Right ventricle myocardium superior (tissue), 1 donor: ENCODE data around the gene CHST11. TPM values are rescaled to one million over a fixed set of nuclear protein-coding genes. Genes with fewer than 3 reads are reported as not detected.
"Not testable (repeated sequence)": the region's sequence is repeated elsewhere in the genome, so short reads cannot be mapped to it uniquely, and the experiment has no call there.

Experiments
- ATAC-seq: fragments of 200-7000 bp; cut with Tn5 transposase; one replicate; pipeline ENCODE4 v1.9.1; 2020; ENCODE audit warnings: mild to moderate bottlenecking; ENCODE audit not compliant: poor library complexity
- DNase-seq: peaks from one replicate; pipeline ENCODE4 v3.0.0-alpha.2; 2020
- intact Hi-C: fragments of 100-400 bp; cut with DNase I; formaldehyde crosslinking; loops from one replicate; pipeline ENCODE4 v1.11.2; 2022
- total RNA-seq: library from RNA; stranded (reverse); fragmentation: NEBNext Ultra II Directional; extraction: Animal tissue kit (Norgen Biotek cat#: 25700); gene quantifications from one replicate; pipeline ENCODE4 v1.2.1, GENCODE V29; 2021
- donor health status: DM: no; HTN: yes; CAD: no; lungs with severe emphysema.

Gene CHST11
- total RNA-seq, 1 donor from 2014 or later = 3.0 TPM

DNA sequence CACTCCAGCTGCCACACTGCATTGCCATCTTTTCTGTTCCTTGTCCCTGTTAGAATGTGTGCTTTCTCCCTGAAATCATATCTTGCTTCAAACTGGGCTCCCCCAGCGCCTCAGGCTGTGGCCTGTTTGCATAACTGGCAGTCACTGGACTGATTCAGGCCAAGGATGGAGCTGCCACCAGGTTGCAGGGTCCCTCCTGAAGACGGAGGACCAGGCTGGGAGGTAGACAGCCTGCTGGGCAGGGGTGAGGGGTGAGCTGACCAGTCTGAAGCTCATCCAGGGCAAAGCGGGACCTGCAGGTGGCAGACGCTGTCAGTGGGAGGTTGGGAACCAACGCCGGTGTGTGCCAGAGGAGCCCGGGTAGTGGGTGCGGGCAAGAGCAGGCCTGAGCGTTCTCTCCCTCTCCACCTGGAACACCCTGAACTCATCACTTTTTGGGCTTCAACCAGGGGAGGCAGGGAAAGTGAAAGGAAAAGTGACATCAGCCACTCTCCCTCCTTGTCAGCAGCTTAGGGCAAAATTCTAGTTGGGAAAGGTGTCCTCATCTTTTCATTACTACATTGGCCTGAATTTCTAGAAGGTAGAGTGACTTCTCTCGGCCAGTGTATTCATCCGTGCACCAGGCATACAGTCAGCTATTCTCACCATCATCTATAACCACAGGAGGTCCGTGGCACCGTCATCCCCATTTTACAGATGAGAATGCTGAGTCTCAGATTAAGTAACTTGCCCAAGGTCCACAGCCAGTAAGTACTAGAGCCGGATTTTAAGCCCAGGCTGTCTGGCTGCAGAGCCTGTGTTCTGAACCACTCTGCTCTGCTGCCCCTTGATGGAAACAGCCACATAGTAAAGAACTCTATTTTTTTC lies 282.3 kb downstream of the CHST11 start:
- no peak for ATAC-seq
- intact Hi-C loops = no loop called here
- no peak for DNase-seq

DNA sequence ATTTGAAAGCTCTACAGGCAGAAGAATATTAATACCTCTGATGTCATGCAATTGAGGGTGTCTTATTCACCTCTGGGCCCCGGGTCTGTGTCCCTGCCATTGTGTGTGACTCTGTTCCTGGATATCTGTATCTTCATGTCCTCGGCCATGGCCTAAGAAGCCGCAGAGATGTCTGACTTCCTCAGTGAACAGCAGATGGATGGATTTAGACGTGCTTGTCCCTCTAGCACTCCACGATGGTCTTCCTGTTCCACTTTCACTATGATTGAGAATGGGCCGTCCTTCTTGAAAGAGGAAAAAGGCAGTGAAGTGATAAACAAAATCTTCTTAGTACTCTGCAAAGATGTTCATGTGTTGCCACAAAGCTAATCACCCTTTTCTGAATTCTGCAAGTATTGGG lies 283.9 kb downstream of the CHST11 start:
- intact Hi-C loops = no loop called here
- DNase-seq (no peak), ATAC-seq (peak; percentile 59)

DNA sequence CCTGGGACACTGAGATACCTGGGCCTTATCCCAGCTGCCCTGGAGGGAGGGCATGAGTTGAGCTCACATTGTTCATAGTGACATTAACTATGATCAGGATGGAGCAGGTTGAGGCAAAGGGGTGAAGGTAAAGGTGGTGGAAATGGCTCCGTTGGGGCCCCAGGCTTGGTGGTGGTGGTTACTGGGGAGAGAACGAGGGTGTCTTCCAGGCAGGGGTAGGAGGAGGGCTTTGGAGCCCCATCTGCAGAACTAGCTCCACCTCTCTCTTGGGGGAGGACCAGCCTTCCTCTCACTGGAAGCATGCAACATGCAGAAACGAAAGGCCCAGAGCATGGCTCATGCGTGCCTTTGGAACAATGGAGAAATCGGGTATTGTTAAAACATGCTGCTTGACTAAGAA lies 284.3 kb downstream of the CHST11 start:
- intact Hi-C loops = no loop called here
- peak; percentile 37 for ATAC-seq
- DNase-seq = no peak

DNA sequence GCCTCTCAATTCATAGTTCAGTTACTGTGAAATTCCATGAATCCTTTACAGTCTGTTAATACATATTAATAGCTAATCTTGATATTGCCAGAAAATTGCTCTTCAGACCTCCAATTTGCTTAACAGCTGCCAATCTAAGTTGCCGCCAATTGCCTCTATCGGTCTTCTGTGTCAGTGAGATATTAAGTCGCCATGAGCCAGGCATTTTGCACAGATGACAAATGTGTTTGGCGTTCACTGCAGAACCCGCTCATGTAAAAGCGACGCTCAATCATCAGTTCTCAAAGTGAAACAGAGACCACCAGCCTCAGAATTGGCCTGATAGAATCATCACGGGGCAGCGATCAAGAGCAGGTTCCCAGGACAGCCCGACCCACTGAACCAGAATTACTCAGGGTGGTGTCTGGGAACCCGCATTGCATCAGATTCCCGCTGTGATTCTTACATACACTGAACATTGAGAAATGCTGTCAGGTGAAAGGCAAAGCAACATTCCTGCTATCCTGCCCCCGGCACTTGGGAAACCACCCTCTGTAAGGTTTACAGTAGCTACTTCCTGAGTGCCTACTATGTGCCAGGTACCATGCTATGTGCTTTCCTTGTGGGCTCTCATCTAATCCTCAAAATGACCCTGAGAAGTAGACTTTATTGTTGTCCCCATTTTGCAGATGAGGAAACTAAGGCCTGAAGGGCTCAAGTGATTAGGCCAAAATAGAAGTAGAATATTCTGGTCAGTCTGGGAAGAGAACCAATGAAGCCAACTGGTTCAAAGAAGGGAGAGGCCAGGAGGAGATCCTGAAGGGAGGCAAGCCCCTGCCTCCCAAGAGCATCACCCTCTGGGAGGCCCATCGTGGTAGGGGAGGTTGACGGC lies 285.0 kb downstream of the CHST11 start:
- no peak for DNase-seq
- no peak for ATAC-seq
- intact Hi-C loops = no loop called here

DNA sequence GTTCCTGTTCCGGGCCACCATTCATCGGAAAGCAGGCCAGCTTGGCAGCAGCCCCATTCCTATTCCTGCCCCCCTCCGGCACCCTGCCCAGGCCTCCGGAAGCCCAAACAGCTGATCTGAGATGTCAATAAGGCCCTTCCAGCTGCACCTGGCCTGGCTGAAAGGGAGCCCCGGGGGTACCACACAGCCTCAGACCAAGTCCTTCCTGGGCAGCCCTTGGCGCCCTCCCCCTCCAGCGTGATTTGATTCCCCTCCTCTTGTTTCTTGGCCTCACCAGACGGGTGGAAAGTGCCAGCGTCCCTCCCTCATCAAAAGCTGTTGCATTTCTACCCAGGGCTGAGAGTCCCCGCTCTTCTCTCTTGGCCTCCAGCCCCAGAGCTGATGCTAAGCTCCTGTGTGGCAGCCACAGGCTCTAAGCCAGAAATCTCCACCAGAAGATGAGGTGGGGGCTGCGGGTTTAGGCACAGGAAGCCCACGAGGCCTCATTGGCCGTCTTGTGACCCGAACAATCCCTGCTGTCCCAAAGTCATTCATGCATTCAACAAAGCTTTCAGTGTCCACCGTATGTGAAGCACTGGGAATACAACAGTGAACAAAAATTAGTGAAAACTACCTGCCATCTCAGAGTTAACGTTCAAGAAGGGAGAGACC lies 285.9 kb downstream of the CHST11 start:
- ATAC-seq = peak; percentile 34
- DNase-seq = peak; percentile 59
- intact Hi-C loops = no loop called here

DNA sequence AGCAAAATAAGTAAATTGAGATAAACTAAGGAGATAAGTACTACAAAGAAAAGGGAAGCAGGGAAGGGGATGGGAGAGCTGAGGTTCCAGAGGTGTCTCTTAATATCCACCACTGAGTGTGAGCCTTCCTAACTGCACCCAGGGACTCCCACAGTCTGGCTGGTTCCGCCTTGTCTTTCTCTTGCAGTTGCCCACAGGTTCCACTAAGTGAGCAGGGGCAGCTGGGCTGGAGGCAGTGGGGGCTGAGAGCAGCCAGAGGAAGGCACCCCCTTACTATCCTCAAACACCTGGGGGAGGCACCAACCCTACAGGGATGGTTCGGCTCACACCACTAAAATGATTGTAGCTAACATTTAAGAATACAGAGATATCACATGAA lies 286.4 kb downstream of the CHST11 start:
- intact Hi-C loops = no loop called here
- DNase-seq (no peak), ATAC-seq (no peak)

DNA sequence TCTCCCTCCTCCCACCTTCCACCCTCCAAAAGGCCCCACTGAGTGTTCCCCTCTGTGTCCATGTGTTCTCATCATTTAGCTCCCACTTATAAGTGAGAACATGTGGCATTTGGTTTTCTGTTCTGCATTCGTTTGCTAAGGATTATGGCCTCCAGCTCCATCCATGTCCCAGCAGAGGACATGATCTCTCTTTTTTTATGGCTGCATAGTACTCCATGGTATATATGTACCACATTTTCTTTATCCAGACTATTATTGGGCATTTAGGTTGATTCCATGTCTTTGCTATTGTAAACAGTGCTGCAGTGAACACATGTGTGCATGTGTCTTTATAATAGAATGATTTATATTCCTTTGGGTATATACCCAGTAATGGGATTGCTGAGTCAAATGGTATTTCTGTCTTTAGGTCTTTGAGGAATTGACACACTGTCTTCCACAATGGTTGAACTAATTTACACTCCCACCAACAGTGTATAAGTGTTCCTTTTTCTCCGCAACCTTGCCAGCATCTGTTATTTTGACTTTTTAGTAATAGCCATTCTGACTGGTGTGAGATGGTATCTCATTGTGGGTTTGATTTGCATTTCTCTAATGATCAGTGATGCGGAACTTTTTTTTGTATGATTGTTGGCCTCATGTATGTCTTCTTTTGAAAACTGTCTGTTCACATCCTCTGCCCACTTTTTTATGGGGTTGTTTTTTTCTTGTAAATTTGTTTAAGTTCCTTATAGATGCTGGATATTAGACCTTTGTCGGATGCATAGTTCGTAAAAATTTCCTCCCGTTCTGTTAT lies 287.2 kb downstream of the CHST11 start:
- intact Hi-C loops, DNase-seq: not testable (repeated sequence)

DNA sequence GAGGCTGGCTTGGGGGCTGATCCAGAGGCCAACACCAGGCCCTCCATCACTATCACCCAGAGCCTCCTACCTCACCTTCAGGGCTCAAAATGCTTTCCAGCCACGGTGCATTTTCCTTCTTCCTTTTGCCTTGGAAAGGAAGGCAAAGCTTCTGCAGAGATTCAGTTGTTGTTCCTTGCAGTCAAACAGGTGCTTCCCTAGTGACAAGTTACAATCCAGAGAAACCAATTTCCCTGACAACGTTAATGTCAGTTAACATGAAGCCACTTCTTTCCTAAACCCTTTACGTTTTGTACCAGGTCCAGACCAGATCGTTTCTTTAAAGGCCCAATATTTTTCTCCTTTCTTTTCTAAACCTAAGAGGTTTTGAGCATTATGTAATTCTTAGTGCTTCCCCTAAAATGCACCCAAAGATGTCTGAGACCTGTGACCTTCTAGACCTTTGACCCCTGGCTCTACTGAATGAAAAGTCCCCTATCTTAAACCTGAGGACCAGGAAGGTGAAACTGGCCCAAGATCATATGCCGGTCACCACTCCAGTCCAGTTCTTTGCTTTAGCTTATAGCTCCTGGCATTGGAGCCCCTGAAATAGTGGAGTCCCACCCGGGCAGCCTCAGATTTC lies 289.8 kb downstream of the CHST11 start:
- intact Hi-C loops = no loop called here
- DNase-seq = no peak
- ATAC-seq = no peak

More for the DNA sequence above, 287.2 kb downstream of the CHST11 start:
- not testable (repeated sequence) for ATAC-seq

DNA sequence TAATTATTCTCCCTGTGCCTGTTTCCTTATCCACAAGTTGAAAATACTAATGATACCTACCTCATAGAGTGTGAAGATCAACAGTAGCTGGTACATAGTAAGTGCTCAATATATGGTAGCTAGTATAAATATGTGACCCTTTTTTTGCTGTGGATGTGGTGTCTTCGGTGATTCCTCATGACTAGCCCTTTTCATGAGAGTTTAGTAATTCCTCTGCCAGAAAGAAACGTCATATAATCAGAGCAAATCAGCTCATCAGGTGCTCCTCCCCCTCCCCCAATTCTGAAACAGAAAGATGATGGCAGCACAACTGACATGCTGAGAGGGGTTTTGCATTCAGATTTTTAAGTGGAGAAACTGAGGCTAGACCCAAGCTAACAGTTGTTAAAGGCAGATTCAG lies 290.6 kb downstream of the CHST11 start:
- ATAC-seq (no peak), DNase-seq (no peak)
- intact Hi-C loops = no loop called here

DNA sequence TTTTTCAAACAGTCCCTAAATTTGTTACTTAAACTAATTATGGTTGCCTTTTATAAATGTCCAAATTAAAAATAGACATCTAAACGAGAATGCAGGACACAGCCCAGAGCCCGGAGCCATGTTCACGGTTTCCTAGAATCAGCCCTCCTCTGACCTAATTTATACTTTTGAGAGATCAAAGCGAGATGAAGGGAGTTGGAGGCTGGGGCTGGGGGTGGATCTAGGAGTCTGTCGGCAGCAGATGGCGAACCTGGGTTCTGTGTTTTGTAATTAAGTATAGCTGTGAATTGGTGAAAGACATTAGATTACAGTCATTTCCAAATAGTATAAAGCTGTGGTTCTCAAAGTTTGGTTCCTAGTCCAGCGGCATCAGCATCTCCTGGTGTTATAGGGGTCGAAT lies 291.2 kb downstream of the CHST11 start:
- intact Hi-C loops = no loop called here
- ATAC-seq = no peak
- no peak for DNase-seq

DNA sequence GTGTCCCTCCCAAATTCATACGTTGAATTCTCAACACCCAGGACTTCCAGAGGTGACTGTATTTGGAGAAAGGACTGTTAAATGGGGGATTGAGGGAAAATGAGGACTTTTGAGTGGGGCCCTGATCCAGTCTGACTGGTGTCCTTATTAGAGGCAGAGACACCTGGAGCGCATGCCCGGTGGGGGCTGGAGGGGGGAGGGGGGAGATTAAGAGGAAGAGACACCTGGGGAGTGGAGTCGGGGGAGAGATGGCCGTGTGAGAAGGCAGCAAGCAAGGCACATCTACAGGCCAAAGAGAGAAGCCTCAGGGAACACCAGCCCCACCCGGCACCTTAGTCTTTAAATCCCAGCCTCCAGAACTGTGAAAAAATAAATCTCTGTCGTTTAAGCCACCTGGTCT lies 291.6 kb downstream of the CHST11 start:
- intact Hi-C loops = no loop called here
- DNase-seq (no peak), ATAC-seq (no peak)

DNA sequence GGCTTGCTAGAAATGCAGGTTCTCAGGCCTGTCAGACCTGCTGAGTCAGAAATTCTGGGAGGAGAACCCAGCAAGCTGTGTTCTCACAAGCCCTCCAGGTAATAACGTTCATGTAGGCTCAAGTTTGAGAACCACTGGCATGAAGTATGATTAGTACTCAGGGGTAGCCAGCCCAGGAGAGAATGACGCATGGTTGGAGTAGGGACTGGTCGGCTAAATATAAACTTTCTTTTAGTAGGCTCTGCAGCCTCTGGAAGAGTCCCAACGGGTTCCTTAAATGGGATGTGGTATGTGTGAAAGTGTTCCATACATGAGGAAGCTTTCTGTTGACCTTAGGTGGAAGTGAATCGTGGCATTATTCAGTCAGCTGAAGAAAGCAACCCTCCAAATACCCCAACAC lies 292.0 kb downstream of the CHST11 start:
- DNase-seq (no peak), ATAC-seq (peak; percentile 90)
- intact Hi-C loops = no loop called here

DNA sequence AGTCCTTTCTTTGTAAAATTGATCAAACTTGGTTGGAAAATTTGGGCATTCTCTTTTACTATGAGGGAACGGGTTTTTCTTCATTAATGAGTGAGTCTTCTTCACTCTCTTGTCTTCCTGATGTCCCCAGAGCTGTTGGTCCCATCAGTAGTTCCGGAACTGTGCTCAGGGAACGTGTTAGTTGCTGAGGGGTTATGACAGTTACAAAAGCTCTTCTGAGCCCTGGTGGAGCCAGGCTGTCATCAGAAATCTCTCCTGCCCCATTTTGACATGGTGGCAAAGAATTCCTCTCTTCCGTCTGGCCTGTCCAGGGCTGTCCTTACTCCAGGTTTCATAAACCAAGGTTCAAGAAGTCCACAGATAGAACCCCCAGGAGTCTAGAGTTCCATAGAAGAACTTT lies 292.8 kb downstream of the CHST11 start:
- intact Hi-C loops = no loop called here
- DNase-seq (no peak), ATAC-seq (no peak)

DNA sequence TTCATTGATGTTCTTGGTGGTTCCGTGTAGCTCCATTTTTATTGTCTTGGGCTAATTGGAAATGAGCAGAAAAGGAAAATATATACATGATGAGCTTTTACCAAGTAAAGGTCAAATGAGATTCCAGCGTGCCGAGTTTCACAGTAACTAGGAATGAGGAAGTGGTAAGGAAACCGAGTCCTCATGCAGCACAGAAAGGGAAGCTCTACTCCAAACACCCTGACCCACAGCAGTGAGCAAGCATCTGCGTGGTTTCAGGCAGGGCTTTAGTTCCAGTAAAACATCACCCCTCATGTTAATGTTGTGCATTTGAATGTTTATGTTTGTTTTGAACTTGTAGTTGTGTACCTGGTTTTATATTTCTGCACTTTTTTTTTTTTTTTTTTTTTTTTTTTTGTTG lies 293.3 kb downstream of the CHST11 start:
- ATAC-seq (peak; percentile 62), DNase-seq (no peak)
- intact Hi-C loops = no loop called here

DNA sequence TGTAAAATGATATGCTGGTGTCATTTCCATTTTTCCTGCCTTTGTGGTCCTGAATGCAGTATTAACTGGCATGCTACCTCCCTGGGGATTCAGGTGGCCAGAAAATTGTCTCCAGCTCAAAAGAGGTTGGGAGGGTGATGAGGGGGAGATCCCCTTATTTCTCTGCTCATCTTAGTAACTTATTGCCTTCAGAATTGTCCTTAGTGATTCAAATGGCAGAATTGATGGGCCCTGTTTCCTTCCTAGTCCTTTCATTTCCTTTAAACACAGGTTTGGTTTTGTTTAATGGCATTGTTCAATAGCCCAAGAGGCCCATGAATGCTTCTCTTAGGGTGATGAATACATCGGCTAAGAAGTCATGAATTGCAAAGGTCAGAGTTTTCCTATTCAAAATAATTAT lies 294.4 kb downstream of the CHST11 start:
- no peak for ATAC-seq
- intact Hi-C loops = no loop called here
- no peak for DNase-seq

DNA sequence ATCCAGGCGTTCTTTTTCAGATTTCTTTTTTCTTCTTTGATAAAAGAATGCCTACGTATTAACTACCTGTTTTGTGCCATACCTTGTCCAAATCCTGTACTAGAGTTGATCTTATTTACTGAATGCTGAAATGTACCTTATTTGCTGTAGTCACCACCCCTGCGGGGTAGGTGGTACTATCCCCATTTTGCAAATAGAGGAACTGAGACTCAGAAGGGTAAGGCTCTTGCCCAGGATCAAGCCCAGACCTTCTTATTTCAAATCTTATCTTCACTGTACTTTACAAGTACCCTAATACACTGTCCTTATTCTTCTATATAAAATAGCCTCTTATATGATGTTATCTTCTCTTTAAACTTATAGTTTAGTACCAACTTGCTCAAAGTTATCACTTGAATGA lies 294.8 kb downstream of the CHST11 start:
- intact Hi-C loops = no loop called here
- DNase-seq = no peak

DNA sequence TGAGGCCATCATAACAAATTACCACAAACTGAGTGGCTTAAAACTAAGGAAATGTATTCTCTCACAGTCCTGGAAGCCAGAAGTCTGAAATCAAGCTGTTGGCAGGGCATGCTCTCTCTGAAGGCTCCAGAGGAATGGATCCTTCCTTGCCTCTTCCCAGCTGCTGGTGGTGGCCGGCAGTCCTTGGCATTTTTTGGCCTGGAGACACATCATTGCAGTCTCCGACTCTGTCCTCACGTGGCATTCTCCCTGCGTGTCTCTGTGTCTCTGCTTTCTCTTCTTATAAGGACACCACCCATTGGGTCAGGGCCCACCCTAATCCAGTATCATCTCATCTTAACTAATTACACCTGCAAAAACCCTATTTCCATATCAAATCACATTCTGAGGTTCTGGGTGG lies 295.3 kb downstream of the CHST11 start:
- intact Hi-C loops = no loop called here
- ATAC-seq (no peak), DNase-seq (no peak)

More for the DNA sequence above, 294.8 kb downstream of the CHST11 start:
- no peak for ATAC-seq

DNA sequence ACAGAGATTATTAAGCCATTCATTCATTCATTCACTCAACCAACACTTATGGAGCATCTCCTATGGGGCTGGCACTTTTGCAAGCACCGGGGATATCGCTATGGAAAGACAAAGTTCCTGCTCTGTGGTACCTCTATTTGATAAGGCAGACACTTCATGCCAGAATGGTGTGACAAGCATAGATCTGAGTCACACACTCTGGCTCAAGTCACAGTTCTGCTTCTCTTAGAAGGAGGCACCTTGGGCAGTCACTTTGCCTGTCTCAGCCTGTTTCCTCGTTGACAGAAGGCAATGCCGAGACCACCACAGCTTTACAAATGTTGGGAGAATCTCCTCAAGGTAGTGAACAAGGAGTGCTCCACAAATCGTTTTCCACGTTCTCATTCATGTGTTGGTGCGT lies 296.1 kb downstream of the CHST11 start:
- intact Hi-C loops = no loop called here
- DNase-seq (no peak), ATAC-seq (no peak)
